Fibroblast of villous mesenchyme (primary cell): ENCODE data around the gene POU5F1. TPM values are rescaled to one million over a fixed set of nuclear protein-coding genes. Genes with fewer than 3 reads are reported as not detected.

ENCODE experiments used
- DNase-seq: peaks from one replicate; pipeline ENCODE4 v3.0.0-alpha.2; 2010; ENCODE audit warnings: low read depth
- H3K4me3 ChIP-seq: 2 replicates; pipeline ENCODE4 v1.5.1; 2011; ENCODE audit warnings: low read depth, mild to moderate bottlenecking, low read length
- total RNA-seq: library from RNA; depleted of rRNA; stranded (reverse); fragments of >200 nt; gene quantifications from 2 replicates; pipeline ENCODE4 v1.2.3, GENCODE V29; 2012
- TF ChIP-seq, protein P1 (sequence below): IDR thresholded peaks from 2 replicates; pipeline ENCODE4 v1.5.1; 2012; ENCODE audit warnings: low read depth, mild to moderate bottlenecking, low read length; ENCODE audit not compliant: insufficient read depth

Gene POU5F1
- total RNA-seq, 1 donor, result not detected

GRCh38 chr6:31138982-31139381 lies 31.5 kb downstream of the POU5F1 start, which contains the start of gene PSORS1C2:
PSORS1C2 (minus strand) TSS chr6:31139066; CDS start chr6:31139026, 40 bp downstream.
- DNase-seq, result no peak
- H3K4me3 ChIP-seq, result no peak within 1 kb of the TSS

DNA sequence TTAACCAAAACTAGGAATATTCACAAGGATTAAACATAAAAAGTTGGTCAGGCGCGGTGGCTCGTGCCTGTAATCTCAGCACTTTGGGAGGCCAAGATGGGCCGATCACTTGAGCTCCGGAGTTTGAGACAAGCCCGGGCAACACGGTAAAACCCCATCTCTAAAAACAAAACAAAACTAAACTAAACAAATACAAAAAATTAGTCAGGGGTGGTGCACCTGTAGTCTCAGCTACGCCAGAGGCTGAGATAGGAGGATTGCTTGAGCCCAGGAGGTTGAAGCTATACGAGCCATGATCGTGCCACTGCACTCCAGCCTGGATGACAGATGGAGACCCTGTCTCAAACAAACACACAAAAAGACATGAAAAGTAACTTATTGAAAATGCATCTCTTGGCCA lies 34.8 kb downstream of the POU5F1 start:
- TF ChIP-seq, protein P1, sequence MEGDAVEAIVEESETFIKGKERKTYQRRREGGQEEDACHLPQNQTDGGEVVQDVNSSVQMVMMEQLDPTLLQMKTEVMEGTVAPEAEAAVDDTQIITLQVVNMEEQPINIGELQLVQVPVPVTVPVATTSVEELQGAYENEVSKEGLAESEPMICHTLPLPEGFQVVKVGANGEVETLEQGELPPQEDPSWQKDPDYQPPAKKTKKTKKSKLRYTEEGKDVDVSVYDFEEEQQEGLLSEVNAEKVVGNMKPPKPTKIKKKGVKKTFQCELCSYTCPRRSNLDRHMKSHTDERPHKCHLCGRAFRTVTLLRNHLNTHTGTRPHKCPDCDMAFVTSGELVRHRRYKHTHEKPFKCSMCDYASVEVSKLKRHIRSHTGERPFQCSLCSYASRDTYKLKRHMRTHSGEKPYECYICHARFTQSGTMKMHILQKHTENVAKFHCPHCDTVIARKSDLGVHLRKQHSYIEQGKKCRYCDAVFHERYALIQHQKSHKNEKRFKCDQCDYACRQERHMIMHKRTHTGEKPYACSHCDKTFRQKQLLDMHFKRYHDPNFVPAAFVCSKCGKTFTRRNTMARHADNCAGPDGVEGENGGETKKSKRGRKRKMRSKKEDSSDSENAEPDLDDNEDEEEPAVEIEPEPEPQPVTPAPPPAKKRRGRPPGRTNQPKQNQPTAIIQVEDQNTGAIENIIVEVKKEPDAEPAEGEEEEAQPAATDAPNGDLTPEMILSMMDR, result no peak
- DNase-seq, result no peak
- H3K4me3 ChIP-seq, result no peak overlapping the region

More at GRCh38 chr6:31138982-31139381, 31.5 kb downstream of the POU5F1 start, which contains the start of gene PSORS1C2:
- TF ChIP-seq, protein P1, result no peak

GRCh38 chr6:31132806-31133205 lies 37.7 kb downstream of the POU5F1 start:
- TF ChIP-seq, protein P1, result no peak
- no peak overlapping the region for H3K4me3 ChIP-seq
- DNase-seq, result no peak

- no peak overlapping the region for H3K4me3 ChIP-seq
- no peak for DNase-seq
- TF ChIP-seq, protein P1, result no peak
Observed at GRCh38 chr6:31131595-31131994, 38.9 kb downstream of the POU5F1 start.

DNA sequence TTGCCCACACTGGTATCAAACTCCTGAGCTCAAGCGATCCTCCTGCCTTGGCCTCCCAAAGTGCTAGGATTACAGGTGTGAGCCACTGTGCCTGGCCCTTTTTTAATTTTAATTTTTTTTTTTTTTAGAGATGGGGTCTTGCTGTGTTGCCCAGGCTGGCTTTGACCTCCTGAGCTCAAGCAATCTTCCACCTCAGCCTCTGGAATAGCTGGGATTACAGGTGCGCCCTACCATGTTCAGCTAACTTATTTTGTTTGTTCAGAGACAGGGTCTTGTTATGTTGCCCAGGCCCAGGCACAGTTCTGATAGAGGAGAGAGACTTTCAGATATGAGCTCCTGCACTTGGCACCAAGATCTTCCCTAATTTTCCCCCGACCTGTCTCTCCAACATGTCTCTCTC lies 39.7 kb downstream of the POU5F1 start:
- no peak overlapping the region for H3K4me3 ChIP-seq
- DNase-seq, result no peak
- TF ChIP-seq, protein P1, result no peak

- DNase-seq, result no peak
- H3K4me3 ChIP-seq, result no peak overlapping the region
- TF ChIP-seq, protein P1, result no peak
Observed at GRCh38 chr6:31129130-31129529, 41.4 kb downstream of the POU5F1 start.

DNA sequence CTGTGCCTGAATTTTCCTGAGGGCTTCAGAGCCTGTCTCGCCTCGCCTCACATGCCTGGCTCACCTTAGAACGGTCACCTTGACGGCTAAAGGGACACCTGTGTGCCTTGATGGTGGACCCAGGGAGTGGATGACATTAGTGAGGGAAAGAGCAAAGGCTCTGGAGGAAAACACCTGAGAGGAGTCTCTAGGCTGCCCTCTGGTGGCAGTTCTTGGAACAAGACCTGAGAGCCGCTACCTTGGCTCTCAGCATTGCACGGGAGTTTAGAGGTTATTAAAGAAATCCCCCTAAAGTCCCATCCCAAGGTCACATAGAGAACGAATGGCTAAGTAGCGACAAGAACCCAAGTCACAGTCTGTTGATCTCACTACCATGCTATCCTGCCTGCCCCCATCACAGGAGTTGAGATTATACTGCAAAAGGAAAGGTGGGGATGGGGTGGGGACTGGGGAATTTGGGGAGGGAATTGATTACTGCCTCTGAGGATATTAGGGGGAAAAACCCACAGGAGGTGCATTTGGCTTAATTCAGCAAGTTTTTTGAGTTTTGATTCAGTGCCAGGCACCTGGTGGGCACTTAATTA lies 42.3 kb downstream of the POU5F1 start:
- no peak overlapping the region for H3K4me3 ChIP-seq
- DNase-seq, result peak; percentile 41
- TF ChIP-seq, protein P1, result peak; percentile 88
